Activated T-cell treated with anti-CD3 and anti-CD28 coated beads for 24 hours (primary cell): ENCODE measurements around the gene NUMA1.

Experiments
- DNase-seq: peaks from one replicate; pipeline ENCODE4 v3.0.0-alpha.2; 2020; ENCODE audit warnings: low read depth

Gene NUMA1

DNA sequence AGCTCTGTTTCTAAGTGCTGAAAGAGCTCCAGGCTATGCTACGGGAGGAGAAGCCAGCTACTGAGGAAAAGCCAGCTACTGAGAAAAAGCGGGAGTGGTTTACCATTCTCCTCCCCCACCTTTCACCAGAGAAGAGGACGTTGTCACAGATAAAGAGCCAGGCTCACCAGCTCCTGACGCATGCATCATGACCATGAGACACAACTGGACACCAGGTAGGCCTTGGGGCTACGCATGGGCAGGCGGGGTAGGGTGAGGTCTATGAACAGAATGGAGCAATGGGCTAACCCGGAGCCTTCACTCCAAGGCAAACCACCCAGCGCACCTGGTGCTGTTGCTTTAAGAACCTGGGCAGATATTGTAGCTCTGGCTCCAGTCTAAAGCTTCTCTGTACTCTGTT is 80.5 kb downstream of the NUMA1 start:
- no peak for DNase-seq

DNA sequence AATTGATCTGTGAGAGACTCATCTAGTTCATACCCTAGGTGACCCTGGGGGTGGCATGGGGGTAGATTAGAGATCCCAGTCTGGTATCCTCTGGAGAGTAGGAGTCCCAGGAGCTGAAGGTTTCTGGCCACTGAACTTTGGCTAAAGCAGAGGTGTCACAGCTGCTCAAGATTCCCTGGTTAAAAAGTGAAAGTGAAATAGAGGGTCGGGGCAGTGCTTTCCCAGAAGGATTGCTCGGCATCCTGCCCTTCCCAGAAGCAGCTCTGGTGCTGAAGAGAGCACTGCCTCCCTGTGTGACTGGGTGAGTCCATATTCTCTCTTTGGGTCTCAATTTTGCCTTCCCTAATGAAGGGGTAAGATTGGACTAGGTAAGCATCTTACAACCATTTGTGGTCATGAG is 81.0 kb downstream of the NUMA1 start:
- DNase-seq, result no peak

DNA sequence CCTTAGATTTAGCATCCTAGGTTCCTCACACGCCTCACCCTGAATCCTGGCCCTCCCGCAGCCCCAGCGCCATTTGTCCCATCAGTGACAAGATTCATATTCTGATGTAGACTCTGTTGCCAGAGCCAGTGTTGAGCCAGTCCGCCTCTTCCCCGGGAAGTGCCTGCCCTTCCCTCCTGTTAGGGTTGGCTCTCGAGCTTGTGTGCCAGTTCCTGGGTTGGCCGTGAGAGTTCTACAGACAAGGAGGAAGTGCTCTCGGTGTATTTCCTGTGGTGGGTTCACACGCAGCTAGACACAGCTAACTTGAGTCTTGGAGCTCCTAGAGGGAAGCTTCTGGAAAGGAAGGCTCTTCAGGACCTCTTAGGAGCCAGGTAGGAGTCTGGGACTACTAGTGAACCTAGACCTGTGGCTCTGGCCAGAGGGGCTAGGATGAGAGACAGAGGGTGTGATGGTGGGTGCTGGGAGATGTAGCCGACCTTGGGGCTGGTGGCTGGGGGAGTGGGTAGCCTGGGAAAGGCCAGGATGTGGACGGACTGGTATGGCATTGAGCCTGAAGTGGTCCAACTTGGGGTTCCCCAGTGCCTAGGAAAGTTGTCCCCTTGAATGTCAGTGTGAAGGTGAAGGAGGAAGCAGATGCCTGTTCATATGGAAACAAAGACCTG is 81.6 kb downstream of the NUMA1 start, which contains the start of gene IL18BP:
IL18BP (plus strand) TSS at position 261 of the 662 bp plus-strand sequence. CDS start 1,076 bp downstream, outside the sequence.
- peak; percentile 11 for DNase-seq

DNA sequence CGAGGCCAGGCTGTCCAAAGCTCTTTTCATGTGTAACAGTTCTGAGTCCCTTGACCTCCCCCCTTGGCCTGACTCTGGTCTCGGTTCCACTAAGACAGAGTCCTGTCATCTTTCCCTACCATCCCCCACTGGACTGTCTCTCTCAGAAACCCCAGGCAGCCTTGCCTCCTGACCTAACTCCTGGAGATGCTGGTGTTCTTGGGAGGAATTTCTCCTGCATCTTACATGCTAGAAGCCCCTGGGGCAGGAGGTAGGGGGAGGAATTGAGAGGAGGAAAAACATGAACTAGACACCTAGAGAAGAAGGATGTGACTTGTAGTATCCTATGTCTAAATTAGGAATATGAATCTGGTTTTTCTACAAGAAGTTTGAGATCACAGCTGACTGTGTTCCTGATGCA is 82.3 kb downstream of the NUMA1 start:
- no peak for DNase-seq

DNA sequence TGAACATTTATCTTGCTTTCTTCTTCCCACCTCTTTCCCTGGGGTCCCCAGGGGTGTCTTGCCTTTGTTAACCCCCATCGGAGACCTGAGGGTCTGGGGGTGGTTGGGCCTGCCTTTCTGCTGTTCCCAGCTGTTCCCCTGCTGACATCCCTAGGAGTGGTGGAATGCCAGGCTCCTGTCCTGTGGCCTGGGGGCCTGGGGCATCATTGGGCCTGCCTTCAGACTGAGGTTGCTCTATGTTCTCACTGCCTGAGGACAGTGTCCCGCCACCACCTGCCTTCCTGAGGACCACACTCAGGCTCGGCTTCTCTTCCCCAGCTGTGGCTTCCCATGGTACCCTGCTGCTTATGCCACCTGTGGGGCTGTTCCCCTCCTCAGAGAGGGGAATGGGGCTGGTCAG is 82.7 kb downstream of the NUMA1 start:
- DNase-seq, result no peak

DNA sequence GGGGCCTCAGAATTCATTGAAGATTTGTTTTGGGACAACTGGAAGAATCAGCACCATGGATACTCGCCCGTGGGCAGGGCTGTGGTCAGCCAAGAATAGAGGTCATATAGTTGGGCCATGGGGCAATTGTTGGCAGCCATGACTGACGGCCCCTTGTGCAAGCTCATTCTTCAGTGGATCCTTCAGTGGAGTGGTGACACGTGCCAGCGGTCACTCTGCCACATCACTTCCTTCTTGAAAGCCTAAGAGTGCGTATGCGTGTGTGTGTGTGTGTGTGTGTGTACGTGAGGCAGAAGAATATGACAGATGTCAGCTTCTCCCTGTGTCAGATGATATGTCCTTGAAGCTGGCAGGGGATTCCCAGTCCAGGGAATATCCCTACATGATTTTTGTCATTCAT is 83.4 kb downstream of the NUMA1 start:
- no peak for DNase-seq

DNA sequence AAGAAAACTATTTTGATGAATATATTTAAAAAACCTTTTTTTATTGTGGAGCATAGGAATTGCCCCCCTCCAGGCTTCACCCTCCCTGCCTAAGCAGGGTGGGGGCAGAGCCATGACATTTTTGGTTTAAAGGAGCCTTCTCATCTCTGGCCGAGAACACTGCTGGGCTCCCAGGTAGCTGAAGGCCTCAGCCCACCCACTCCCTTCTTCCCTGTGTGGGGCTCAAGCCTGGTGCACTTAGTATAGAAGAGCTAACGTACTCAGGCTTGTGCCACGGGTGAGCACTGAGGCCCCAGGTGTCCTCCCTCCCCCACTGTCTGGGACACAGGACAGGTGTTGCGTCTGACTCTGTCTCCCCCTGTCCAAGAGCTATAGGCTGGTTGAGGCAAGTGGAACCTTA is 83.8 kb downstream of the NUMA1 start:
- no peak for DNase-seq

DNA sequence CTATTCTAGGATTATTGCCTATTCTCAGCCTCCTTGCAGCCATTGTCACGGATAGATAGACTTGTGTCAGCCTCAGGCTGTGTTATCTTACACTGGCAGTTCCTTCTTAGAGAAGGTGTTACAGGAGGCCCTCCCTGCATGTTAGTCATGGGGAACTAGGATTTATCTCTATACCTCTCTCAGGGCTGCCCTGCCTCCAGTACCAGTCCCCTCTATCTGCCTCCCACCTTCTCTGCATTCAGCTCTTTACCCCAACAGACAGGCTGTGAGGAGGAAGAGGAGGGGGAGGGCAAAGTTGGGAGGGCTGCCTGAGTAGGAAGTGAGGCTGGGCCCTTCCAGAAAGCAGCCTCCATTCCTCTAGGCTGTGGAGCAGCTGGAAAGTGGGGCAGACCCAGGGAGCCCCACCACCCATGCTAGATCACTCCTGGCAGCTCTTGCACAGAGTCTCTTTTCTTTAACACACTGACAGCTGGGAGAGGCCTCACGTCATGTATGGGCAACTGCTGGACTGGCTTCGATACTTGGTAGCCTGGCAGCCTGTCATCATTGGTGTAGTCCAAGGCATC is 84.5 kb downstream of the NUMA1 start:
- no peak for DNase-seq

DNA sequence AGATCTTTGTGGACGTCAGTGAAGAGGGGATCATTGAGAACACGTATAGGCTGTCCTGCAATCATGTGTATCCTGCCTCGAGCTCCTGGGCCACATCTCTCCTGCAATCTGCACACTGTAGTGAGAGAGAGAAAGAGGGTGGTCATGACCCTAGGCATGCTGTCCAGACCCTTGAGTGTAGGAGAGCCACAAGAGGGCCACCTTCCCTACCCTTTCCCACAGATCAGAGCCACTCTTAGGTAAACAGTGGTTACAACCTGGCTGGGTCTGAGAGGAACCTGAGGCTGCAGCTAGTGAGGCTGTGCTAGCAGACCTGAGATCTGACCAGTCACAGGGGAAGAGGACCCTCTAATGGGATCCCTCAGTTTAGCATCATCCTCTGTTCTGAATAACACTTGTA is 85.6 kb downstream of the NUMA1 start:
- DNase-seq, result no peak

DNA sequence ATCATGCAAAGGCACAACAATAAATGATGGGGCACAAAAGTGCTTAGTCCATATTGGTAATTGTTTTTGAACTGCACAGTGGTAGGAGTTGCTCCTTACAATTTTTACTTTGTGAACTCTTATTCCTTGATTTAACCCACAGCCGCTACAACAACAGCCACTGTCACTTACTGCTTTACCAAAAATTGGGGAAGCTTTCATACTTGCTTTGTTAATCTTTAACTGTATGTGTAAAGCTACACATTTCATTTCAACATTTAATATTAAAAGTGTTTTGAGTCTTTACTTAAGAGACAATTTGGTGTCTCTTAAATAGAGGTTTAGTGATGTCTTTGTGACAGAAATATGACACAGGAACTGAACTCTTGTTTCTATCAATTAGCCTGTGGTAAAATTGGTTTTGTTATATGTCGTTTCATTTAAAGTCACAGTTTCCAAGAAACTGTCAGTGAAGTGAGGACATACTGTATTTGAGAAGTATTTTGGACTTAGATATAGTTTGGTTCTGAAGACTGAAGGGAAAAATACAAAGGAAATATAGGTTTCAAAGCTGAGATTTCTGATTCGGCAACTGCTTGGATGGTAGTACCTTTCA is 88.1 kb downstream of the NUMA1 start:
- DNase-seq, result no peak

DNA sequence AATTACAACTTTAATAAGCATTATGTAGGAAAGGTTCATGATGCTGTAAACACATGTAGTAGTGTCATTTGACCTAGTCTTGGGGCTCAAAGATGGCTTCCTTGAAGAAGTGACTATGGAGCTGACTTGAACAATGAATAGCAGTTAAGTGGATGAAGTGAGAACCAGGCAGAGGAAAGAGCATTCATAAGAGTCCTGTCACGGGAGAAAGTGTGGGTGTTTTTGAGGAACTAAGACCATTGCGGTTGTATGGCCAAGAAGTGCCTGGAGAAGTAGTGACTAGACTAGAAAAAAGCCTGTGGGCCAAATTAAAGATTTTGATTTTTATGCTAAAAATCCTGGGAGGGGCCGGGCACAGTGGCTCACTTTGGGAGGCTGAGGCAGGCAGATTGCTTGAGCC is 88.8 kb downstream of the NUMA1 start:
- no peak for DNase-seq

DNA sequence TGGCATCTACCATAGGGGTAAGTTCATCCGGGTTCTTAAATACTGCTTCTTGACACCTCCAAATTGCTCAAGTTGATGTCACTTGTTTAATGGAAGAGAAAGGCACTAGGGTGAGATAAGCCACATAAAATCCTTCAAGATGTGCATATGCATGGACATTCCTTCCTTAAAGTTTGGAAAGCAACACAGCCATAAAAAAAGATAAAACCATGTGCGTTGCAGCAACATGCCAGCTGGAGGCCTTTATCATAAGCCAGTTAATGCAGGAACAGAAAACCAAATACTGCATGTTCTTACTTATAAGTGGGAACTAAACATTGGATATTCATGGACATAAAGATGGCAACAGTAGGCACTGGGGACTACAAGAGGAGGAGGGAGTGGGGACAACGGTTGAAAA is 89.6 kb downstream of the NUMA1 start:
- no peak for DNase-seq

DNA sequence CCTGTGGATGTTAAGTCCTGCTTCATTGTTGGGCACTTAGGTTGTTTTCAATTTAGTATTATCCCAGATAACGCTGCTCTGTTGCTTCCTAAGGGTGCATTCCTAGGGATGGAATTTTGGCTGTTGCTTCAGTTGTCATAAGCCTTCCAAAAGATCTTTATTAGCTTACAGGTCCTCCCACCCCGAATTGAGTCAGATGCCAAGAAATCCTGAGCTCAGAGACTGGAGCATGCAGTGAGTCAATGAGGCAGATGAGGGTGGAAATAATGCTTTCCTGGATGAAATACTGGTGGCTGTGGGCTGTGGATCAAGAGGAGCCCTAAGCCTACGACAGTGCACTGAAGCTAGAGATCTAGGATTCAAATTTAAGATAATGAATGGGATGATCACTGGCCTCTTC is 92.3 kb downstream of the NUMA1 start:
- DNase-seq, result no peak

DNA sequence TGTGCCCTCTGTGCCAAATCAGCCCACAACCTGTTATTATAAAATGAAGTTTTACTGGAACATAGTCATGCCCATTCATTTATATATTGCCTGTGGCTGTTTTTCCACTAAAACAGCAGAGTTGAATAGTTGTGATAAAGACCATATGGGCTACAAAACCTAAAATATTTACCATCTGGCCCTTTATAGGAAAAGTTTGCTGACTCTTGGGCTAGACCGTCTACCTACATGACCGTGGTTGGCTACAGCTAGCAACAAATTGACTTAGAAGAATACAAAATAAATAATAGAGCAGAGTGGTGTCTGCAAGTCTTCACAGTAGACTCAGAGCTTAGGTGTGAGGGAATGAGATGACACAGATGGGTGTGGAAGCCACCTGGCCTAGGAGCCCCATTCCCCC is 92.8 kb downstream of the NUMA1 start:
- DNase-seq, result no peak

DNA sequence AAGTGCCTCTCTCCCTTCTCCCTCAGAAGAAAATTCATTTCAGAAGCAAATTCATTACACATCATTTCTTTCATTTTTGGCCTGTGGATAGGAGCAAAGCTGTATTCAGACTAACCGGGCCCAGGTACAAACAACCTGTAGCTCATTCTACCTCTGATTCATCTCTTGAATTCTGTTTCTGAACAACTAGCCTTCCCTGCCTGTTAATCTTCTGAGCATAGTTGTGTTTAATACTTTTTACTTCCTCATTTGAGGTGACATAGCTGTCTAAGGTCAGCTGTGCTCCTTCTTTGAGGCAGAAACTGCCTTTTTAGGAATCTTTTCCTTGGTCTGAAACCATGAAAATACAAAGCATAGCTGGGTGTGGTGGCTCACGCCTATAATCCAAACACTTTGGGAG is 94.2 kb downstream of the NUMA1 start:
- no peak for DNase-seq

DNA sequence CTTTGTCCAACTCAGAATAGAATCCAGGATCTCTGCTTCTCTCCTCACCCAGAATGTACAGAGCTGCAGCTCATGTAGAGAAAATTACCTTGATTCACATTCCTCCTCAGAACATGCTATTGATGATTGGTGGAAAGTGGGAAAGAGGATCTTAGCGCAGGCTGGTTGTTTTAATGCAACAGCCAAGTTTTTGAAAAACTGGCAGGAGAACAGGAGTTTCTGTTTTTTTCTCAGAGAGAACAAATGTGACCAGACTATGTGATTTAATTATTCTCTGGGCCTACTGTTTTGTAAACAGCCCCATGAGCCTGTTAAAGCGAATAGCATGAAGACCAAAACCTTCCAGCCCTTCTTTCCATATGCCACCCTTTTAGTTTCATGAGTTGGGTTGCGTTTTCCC is 100.7 kb downstream of the NUMA1 start:
- no peak for DNase-seq

DNA sequence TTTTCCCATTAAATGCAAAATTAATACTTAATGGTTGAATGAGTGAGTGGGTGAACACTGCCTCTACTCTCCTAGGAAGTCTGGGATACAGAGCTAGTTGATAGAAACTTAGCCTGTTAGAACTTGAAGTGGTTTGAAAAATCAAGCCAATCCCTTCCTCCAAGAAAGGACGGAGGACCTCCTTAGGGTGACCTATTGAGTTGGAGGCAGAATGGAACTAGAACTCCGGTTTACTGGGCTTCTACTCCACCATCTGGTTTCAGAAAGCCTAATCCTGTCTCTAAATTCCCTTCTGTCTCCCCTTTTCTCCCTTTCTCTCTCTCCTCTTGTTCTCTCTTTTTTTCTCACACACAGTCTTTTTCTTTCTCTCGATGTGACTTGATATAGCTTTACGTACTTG is 101.2 kb downstream of the NUMA1 start:
- DNase-seq, result no peak

DNA sequence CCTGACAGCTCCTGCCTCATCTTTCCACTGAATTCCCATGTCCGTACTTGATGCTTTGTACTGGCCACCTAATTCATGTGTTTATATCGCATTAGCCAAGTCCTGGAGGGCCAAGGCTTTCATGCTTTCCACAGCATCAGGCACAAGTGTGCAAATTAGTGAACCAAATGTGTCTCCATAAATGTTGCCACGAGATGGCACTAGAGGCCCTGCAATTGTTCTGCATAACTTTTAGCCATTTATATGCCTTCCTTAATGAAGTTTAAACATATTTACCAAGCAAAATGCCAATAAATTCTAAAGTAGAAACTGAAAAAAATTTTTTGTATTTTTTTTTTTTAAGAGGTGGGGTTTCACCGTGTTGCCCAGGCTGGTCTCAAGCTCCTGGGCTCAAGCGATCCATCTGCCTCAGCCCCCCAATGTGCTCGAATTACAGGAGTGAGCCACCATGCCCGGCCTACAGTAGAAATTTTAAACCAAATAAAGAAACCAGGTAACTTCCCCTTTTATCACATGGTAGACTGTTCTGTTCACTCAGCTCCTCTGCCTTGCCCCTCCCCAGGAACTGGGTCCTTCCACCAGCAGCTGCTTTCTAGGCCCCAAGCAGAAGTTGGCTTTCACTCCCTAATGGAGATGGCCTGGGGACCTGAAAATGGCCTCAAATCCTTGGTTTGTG is 102.5 kb downstream of the NUMA1 start:
- DNase-seq, result peak; percentile 40

DNA sequence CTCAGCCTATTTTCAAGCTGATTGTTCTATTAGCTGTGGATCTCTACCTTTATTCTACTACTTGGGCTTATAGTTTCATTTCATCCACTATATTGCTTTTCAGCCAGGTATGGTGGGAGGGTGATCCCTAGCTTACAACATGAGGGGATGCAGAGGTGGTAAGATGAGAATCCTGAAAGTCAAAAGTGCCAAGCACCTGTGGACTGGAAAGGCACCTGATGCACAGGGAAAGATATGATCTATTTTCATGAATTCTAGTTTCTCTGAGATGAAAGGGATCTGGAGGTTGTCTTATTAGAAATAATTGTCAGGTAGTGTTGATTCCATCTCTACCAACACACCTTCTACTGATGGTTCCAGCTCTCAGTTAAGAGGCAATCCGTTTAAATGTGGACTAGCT is 103.3 kb downstream of the NUMA1 start:
- no peak for DNase-seq

DNA sequence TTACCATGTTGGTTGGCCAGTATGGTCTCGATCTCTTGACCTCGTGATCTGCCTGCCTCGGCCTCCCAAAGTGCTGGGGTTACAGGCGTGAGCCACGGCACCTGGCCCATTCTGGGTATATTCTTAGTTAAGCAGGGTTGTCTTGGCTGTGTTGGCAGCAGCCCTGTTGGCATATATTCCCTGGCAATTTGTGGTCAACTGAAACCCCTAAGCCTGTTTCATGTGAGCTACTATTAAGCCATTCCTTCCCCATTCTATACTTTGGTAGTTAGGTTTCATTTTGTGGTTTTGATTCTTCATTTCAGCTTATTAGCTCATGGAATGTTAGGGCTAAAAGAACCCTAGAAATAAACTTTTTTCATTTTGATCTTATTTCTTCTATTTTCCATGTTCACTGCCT is 103.8 kb downstream of the NUMA1 start:
- no peak for DNase-seq

DNA sequence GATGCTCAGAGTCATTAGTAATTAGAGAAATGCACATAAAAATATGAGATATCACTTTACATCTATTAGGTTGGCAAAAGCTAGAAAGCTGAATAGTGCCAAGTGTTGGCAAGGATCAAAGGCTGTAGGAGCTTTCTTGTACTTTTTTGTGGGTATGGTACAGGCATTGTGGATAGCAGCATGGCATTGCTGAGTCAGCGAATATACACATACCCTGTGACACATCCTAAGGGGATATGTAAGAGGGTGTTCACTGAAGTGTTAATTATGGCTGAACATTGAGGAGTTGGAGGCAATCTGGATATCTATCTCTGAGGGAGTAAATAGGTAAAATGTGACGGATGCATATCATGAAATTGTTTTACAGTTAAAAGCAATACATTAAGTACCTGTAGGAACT is 108.7 kb downstream of the NUMA1 start:
- no peak for DNase-seq

DNA sequence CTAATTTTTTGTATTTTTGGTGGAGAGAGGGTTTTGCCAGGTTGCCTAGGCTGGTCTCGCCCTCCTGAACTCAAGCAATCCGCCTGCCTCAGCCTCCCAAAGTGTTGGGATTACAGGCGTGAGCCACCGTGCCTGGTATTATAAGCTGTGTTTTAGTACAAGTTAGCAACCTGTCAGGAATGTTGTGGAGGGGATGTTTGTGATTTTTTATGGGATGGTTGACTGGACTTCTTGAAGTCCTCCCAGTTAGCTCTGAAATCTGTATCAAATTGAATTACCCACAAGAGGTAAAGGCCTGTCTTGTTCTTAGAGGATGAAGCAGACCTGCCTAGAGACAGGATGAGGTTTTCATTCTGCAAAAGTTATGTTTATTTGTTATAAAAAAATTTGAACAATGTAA is 115.7 kb downstream of the NUMA1 start:
- DNase-seq, result no peak

DNA sequence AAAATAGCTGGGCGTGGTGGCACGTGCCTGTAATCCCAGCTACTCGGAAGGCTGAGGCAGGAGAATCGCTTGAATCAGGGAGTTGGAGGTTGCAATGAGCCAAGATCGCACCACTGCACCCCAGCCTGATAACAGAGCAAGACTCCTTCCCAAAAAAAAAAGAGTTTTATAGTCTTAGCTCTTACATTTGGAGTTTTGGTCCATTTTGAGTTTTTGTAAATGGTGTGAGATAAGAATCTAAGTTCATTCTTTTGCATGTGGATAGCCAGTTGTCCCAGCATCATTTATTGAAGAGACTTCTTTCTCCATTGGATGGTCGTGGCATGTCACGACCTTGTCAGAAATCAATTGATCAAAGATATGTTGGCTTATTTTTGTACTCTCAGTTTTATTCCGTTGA is 116.9 kb downstream of the NUMA1 start:
- DNase-seq, result no peak
